Mesothelial cell of epicardium (in vitro differentiated cells): Measurements from ENCODE around the gene THADA. TPM values are rescaled to one million over a fixed set of nuclear protein-coding genes. Genes with fewer than 3 reads are reported as not detected.

ENCODE experiments used
- DNase-seq, 2 experiments: peaks; one replicate each; pipeline ENCODE4 v3.0.0; 2021; ENCODE audit warnings: low spot score in 2 of 2; ENCODE audit not compliant: unreplicated experiment in 2 of 2
- H3K27ac Mint-ChIP-seq: 2 replicates; pipeline ENCODE4 v1.8.0; 2021; ENCODE audit warnings: mixed read lengths
- H3K27me3 Mint-ChIP-seq: 2 replicates; pipeline ENCODE4 v1.8.0; 2021; ENCODE audit warnings: low read depth, mixed read lengths
- H3K36me3 Mint-ChIP-seq: 2 replicates; pipeline ENCODE4 v1.8.0; 2021; ENCODE audit warnings: mixed read lengths
- H3K4me1 Mint-ChIP-seq: 2 replicates; pipeline ENCODE4 v1.8.0; 2021; ENCODE audit warnings: mixed read lengths
- H3K4me3 Mint-ChIP-seq: 2 replicates; pipeline ENCODE4 v1.8.0; 2021; ENCODE audit warnings: mild to moderate bottlenecking, moderate library complexity, mixed read lengths
- H3K9me3 Mint-ChIP-seq: 2 replicates; pipeline ENCODE4 v1.8.0; 2021; ENCODE audit warnings: mixed read lengths
- total RNA-seq: library from RNA; stranded (reverse); gene quantifications from 3 replicates; pipeline ENCODE4 v1.2.1, GENCODE V29; 2021
- TF ChIP-seq, protein P1 (sequence below): fragments of 200-600 bp; sonication (generic); IDR thresholded peaks from one replicate; pipeline ENCODE4 v1.5.0; 2021; ENCODE audit warnings: antibody characterized with exemption; ENCODE audit not compliant: unreplicated experiment

The THADA gene
- total RNA-seq, 1 donor from 2014 or later, result 33.6 TPM

DNA sequence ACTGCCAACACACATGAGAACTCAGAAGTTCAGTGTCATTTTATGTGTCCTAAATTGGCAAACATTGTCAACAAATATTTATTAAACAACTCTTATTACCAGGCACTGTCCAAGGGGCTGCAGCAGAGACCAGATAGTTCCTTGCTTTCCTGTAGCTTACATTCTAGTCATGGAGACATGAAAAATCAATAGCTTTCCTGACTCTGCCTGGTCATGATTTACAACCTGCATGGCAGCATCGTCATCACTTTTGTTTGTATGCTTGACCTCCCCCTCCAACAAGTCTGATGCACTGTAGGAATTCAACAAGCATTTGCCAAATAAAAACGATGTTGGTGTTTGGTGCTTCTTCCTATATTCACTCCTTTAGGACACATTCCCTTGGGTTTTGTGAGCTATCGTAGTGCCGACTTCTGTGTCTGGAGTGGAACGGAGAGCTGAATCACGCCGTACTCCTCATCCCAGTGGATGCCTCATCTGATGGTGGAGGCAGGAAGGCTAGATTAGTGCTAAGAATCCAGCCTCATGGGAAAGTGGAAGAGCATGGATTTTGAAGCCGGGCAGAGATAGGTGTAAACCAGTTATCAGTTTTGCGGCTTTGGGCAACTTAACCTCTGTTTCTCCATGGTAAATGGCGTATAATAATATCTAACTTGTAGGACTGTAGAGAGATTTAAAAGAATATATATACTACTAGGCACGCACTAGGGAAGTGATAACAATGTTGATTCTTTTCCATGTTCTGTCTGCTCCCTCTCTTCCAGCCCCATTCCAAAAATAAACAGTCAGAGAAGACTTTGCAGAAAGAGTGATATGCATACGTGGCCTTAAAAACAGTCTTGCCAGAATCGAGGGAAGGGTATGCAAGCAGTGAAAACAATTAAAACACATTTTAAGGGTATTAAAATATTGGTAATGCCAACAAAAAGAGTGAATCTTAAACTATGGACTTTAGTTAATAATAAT is 249.0 kb downstream of the THADA start:
- TF ChIP-seq, protein P1, sequence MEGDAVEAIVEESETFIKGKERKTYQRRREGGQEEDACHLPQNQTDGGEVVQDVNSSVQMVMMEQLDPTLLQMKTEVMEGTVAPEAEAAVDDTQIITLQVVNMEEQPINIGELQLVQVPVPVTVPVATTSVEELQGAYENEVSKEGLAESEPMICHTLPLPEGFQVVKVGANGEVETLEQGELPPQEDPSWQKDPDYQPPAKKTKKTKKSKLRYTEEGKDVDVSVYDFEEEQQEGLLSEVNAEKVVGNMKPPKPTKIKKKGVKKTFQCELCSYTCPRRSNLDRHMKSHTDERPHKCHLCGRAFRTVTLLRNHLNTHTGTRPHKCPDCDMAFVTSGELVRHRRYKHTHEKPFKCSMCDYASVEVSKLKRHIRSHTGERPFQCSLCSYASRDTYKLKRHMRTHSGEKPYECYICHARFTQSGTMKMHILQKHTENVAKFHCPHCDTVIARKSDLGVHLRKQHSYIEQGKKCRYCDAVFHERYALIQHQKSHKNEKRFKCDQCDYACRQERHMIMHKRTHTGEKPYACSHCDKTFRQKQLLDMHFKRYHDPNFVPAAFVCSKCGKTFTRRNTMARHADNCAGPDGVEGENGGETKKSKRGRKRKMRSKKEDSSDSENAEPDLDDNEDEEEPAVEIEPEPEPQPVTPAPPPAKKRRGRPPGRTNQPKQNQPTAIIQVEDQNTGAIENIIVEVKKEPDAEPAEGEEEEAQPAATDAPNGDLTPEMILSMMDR, result no peak
- no peak overlapping the region for H3K4me3 Mint-ChIP-seq
- H3K4me1 Mint-ChIP-seq, result peaks cover 88% of the 10 kb centered on the region
- DNase-seq, result no peak
- H3K27me3 Mint-ChIP-seq, result no peaks in the 10 kb centered on the region
- H3K27ac Mint-ChIP-seq, result peak overlapping the region; percentile 91
- no peaks in the 10 kb centered on the region for H3K36me3 Mint-ChIP-seq
- H3K9me3 Mint-ChIP-seq, result no peaks in the 10 kb centered on the region

DNA sequence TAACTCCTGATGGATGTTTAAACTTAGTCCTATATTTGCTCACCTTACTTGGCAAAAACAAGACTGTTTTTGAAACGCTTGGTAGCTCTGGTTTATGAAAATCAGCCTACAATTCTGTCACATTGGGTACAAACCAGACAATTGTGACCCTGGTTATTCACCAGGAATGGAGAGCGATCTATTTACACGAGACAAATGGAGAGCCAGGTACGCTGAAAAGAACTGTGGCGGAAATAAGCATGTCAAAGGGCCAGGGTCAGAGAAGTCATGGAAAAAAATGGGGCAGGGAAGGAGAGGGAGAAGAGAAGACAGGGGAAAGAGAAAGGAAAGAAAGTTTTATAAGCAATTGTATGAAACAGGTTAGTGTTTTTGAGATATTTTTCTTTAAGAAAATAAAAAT is 250.0 kb downstream of the THADA start:
- H3K9me3 Mint-ChIP-seq, result no peaks in the 10 kb centered on the region
- no peak for DNase-seq
- H3K27me3 Mint-ChIP-seq, result no peaks in the 10 kb centered on the region
- H3K36me3 Mint-ChIP-seq, result no peaks in the 10 kb centered on the region
- no peak overlapping the region for H3K4me3 Mint-ChIP-seq
- TF ChIP-seq, protein P1, result no peak
- H3K27ac Mint-ChIP-seq, result peak overlapping the region; percentile 91
- peaks cover 85% of the 10 kb centered on the region for H3K4me1 Mint-ChIP-seq

DNA sequence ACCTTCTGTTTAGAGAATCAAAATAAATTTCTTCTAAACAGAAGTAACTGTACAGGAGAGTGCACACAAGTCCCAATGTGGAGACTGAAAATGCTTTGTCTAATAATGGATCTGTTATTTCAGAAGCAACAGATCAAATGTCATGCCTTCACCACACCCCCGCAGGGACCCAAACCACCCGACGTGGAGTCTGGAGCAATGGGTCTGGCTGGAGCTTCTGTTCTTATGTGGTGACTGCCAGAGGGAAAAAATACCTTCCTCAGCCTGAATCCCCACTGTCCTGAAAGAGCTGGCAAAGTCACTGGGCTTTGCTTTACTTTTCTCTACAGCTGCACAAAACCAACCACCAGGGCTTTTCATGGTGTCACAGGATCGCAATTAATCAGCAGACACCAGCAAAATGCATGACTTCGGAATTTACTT is 250.4 kb downstream of the THADA start:
- no peaks in the 10 kb centered on the region for H3K27me3 Mint-ChIP-seq
- no peak for DNase-seq
- H3K36me3 Mint-ChIP-seq, result no peaks in the 10 kb centered on the region
- TF ChIP-seq, protein P1, result no peak
- peak overlapping the region; percentile 91 for H3K27ac Mint-ChIP-seq
- H3K4me1 Mint-ChIP-seq, result peaks cover 85% of the 10 kb centered on the region
- no peaks in the 10 kb centered on the region for H3K9me3 Mint-ChIP-seq
- no peak overlapping the region for H3K4me3 Mint-ChIP-seq

DNA sequence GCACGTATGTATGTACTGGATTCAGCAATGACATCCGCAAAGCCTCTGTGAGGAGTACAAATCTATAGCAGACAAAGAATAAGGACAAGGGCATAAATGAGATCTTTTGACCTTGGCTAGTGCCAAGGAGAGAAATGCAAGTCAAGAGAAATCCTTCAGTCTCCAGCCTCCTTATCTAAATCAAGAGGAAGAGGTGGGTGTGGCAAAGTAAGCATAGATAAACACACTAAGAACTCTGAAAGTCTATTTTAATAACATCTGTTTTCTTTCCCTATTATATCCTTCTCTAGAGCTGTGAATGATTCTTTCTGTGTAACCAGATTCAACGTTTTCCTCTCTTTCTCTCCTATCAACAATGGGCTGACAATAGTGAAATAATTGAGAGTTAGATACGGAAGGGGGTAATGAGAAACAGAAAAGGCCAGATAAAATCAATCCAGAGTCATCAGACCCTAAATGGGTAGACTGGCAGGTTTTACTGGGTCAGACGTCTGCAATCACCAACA is 250.9 kb downstream of the THADA start:
- no peaks in the 10 kb centered on the region for H3K36me3 Mint-ChIP-seq
- H3K4me1 Mint-ChIP-seq, result peaks cover 85% of the 10 kb centered on the region
- peak overlapping the region; percentile 91 for H3K27ac Mint-ChIP-seq
- H3K9me3 Mint-ChIP-seq, result no peaks in the 10 kb centered on the region
- DNase-seq, result no peak
- TF ChIP-seq, protein P1, result no peak
- H3K27me3 Mint-ChIP-seq, result no peaks in the 10 kb centered on the region
- no peak overlapping the region for H3K4me3 Mint-ChIP-seq

DNA sequence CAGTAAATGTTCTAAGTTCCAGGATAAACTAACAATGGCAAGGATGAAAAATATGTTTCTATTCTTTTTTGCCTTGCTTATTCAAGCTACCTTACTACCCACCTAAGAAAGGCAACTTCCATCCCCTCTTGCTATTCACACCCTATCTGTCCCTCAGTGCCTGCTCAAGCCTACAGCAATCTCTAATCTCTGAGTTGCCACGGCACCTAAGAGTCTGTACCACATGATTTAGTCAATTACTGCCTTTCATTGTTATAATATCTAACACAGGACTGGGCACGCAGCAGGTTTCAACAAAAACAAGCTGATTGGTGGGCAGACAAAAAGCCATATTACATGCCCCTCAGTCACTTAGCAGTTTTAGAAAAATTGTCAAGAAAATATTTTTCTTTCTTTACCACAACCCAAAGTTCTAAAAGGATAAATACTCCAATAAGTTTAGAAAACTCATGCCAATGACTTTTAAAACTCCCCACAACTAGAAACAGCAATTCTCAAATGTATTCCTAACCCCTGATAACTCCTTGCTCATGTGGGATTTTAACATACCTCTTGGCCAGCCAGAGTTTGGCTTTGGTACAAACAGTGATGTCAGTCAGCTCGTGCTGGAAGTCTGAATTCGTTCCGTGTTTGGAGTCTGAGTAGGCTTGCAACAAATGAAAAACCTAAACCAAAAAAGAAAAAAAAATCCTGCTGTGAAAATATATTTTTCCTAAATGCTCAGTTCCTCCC is 252.1 kb downstream of the THADA start:
- Mint-ChIP-seq H3K4me3 (no peak overlapping the region), H3K27me3 (no peaks in the 10 kb centered on the region), H3K9me3 (no peaks in the 10 kb centered on the region), H3K4me1 (peaks cover 76% of the 10 kb centered on the region), H3K36me3 (no peaks in the 10 kb centered on the region), H3K27ac (peak overlapping the region; percentile 91)
- TF ChIP-seq, protein P1, result no peak
- DNase-seq, result peak in 1 of 2 experiments; percentile 54
